Anterior cingulate cortex (tissue), 58 donors: ENCODE data around the gene WDR86.

Source experiments
- DNase-seq, 58 donors: peaks; one replicate each; lab custom pipeline; 2025; lab: John Stamatoyannopoulos, UW

WDR86 gene, protein sequence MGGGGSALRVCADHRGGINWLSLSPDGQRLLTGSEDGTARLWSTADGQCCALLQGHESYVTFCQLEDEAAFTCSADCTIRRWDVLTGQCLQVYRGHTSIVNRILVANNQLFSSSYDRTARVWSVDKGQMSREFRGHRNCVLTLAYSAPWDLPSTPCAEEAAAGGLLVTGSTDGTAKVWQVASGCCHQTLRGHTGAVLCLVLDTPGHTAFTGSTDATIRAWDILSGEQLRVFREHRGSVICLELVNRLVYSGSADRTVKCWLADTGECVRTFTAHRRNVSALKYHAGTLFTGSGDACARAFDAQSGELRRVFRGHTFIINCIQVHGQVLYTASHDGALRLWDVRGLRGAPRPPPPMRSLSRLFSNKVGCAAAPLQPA

DNA sequence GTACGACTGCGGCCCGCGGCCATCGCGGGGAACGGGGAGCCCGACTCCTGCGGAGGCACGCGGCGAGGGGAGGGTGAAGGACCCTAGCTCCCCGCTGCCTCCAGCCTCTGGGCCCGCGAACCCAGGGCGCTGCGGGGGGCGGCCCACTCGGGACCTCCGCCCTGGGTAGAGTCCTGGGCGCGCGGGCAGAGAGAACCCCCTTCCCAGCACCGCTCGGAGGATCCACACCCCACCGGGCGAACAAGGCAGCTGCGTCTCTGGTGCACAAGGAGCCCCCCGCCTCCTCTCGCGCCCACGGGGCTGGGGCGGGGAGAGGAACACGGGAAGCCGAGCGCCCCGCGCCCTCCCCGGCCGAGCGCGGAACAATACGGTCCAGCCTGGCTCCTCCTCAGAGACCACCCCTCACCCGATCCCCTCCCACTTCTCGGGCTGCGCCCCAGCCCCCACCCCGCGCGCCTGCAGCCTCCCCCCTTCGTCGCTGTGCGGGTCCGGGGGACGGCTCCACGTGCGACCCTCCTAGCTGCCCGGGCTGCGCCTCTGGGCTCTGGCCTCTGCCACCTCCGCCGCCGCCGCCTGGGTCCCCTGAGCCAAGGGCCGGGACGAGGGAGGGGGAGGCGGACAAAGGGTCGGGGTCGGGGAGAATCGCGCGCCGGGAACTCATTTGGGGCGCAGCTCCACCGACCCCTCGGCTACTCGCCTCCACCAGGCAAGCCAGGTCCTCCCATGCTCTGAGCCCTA lies at the start of gene WDR86:
Gene WDR86 (minus strand): TSS at position 372 of the 738 bp plus-strand sequence. CDS start 449 bp downstream, outside the sequence.
- DNase-seq, result no peak

GRCh38 chr7:151457534-151457933 lies 47.7 kb upstream of the WDR86 start:
- no peak for DNase-seq

GRCh38 chr7:151456782-151457181 lies 46.9 kb upstream of the WDR86 start:
- no peak for DNase-seq

GRCh38 chr7:151456276-151456675 lies 46.4 kb upstream of the WDR86 start:
- DNase-seq, result no peak

- no peak for DNase-seq
Measured at GRCh38 chr7:151455690-151456089, 45.9 kb upstream of the WDR86 start.

- no peak for DNase-seq
Measured at GRCh38 chr7:151454932-151455530, 45.2 kb upstream of the WDR86 start.

DNA sequence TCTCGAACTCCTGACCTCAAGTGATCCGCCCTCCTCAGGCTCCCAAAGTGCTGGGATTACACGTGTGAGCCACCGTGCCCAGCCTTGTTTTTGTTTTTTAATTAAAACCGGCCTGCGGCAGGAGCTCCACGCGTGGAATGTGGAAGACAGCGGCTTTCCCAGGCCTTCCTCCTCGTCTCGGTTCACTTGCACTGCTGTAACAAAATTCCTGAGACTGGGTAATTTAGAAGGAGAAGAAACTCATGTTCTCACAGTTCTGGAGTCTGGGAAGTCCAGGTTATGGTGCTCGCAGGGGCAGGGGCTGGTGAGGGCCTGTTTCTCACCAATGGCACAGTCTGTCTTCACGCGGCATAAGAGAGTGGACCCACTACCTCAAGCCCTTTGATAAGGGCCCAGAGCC lies 44.5 kb upstream of the WDR86 start:
- DNase-seq, result no peak

GRCh38 chr7:151453326-151453791 lies 43.5 kb upstream of the WDR86 start:
- no peak for DNase-seq

DNA sequence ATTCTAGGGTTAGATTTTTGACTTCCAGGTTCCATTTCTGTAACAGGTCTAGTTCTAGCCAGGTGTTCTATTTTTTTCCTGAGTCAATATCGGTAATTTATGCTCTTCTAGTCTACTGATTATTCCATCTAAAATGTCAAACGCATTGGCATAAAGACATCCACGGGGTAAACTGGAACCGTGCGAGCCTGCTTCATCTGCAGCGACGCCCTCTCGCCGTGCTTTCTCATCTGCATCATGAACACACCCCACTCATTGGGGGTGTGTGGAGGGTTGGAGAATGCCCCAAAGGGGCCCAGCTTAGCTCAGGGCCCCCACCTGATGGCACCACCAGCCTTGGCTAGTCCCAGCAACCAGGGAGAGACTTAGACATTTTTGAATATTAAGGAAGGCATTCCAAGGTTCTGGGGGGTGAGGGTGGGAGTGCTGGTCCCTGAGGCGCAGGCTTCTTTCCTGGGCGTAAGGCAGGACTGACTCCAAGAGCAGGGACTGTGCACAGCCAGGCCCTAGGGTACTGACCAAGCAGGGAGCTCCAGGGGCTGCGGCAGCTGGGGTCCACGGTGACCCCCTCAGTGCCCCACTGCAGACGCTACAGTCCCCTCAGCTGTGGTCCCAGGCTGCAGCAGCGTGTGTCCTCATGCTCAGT lies 43.0 kb upstream of the WDR86 start:
- DNase-seq, result no peak

GRCh38 chr7:151451626-151452571 lies 42.1 kb upstream of the WDR86 start:
- no peak for DNase-seq

DNA sequence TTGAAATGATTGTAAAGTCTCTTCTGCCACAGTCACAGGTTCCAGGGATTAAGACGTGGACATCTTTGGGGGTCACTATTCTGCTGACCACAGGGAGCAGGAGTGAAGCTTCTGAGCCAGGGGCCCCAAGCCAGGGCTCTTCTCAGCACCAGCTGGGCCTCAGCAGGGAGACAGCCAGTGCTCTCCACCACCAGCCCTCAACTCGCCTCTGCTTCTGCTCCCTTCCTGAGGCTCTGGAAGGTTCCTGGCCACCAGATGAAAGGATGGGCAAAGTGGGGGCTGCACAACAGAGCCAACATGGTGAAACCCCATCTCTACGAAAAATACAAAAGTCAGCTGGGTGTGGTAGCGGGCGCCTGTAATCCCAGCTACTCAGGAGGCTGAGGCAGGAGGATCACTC lies 41.3 kb upstream of the WDR86 start:
- no peak for DNase-seq

DNA sequence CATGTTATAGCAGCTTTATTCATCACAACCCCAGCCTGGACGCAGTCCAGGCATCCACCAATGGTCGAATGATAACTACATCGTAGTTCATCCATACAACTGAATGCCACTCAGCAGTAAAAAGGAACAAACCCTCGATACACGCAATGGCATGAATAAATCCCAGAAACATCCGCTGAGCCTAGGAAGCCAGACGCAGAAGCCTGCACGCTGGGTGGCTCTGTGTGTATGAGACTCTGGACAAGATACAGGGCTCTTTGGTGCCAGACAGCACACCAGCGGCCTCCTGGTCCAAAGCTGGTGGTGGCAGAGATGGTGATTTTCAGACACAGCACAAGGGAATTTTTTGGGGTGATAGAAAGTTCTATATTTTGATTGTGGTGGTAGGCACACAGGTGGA lies 40.2 kb upstream of the WDR86 start:
- DNase-seq, result no peak

DNA sequence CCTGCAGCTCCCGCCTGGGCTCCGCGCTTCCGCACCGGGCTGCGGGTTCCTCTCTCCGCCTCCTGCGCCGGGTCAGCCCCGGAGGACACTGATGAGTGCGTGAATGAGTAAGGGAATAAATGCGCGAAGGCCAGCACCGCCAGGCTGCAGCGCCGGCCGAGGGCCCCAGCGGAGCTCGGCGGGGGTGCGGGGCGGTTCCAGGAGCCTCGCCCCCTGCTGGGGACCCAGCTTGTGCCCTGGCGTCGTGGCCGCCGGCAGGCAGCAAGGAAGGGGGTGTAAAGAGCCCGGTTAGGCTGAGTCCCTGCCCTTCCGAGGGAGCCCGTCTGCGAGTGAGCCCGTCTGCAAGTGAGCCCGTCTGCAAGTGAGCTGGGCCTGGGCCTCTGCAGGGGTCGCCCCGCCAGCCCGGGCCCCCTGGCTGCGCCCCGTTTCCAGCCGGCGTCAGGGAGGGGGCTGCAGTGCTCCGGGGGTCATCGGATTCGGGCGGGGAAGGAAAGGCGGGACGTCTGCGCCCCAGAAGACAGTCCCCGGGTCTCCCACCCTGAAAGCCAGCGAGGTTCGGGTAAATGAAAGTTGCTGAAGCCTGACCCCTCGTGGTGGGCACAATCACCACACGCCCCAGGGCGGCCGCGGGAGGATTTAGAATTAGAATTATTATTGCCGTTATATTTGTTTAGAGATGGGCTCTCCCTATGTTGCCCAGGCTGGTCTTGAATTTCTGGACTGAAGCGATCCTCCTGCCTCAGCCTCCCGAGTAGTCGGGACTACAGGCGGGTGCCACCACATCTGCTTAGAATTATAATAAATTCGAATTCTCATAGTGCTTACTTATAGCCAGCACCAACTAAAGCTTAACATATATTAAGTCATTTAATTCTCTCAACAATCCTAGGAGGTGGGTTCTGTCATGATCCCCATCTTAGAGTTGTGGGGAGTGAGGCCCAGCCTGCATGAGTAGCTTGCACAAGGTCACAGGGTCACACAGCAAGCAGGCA lies 38.7 kb upstream of the WDR86 start:
- DNase-seq, result peak in 38 of 58 donors; percentile 6 to 64 (median 41)

- DNase-seq, result no peak
Measured at GRCh38 chr7:151447901-151448260, 38.0 kb upstream of the WDR86 start.

GRCh38 chr7:151447312-151447711 lies 37.5 kb upstream of the WDR86 start:
- DNase-seq, result no peak

DNA sequence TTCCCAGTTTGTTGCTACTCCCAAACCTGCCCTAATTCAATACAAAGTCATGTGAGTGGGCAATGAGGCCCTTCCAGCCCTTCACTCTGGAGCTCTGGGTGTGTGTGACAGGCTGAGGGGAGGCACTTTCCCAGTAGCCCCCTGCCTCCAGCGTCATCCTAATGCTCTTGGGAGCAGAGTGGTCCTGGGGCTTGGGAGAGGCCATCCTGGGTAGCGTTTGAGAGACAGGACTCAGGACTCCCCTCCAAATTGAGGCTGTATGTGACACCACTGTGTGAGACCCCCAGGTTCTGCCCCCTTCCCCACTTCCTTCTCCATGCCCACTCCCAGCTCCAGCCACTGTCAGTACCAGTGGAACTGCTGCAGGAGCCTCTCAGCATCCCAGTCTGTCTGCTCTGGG lies 36.6 kb upstream of the WDR86 start:
- no peak for DNase-seq

GRCh38 chr7:151444632-151445031 lies 34.8 kb upstream of the WDR86 start:
- DNase-seq, result no peak

DNA sequence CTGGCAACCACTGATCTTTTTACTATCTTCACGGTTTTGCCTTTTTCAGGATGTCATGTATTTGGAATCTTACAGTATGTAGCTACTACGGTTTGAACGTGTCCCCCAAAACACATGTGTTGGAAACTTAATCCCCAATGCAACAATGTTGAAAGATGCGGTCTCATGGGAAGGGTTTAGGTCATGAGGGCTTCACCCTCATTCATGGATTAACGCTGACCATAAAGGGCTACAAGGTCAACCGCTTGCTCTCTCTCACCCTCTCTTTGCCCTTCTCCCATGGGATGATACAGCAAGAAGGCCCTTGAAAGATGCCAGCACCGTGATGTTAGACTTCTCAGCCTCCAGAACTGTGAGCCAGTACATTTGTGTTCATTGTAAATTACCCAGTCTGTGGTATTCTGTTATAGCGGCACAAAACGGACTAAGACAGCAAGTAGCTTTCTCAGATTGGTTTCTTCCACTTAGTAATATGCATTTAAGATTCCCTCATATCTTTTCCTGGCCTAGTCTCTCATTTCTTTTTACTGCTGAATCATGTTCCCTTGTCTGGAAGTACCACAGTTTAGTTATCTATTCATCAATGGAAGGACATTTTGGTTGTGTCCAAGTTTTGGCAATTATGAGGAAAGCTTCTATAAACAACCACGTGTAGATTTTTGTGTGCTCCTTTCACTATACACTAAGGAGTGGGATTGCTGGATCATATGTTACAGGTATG lies 33.1 kb upstream of the WDR86 start:
- DNase-seq, result no peak
